Suprapubic skin (tissue), 4 donors: ENCODE data around the gene TEC.

ENCODE experiments used
- CTCF ChIP-seq, 2 donors: fragments of 200-600 bp in 1 of 2; fragments of 450-650 bp in 1 of 2; sonication (generic) in 1 of 2; IDR thresholded peaks; one replicate each; pipeline ENCODE4 v1.5.1; 2016 to 2019; ENCODE audit warnings: antibody characterized with exemption in 2 of 2, mild to moderate bottlenecking in 1 of 2, moderate library complexity in 1 of 2
- POLR2A ChIP-seq, 2 donors: fragments of 450-650 bp; IDR thresholded peaks; one replicate each; pipeline ENCODE4 v1.6.1; 2017; ENCODE audit warnings: antibody characterized with exemption in 2 of 2, mild to moderate bottlenecking in 2 of 2, moderate library complexity in 2 of 2
- POLR2AphosphoS5 ChIP-seq, 3 donors: sonication (generic); formaldehyde crosslinking; IDR thresholded peaks; one replicate each; pipeline ENCODE4 v1.6.1; 2017; ENCODE audit warnings: antibody characterized with exemption in 3 of 3

GRCh38 chr4:48138936-48139335 lies 130.7 kb downstream of the TEC start:
- no peak for TF ChIP-seq POLR2A (IDR thresholded peaks at IDR 0.05)
- TF ChIP-seq CTCF (IDR thresholded peaks at IDR 0.05) = no peak
- TF ChIP-seq POLR2AphosphoS5 (IDR thresholded peaks at IDR 0.05) = no peak
